ENCODE measurements around the gene SUPT3H. TPM values are rescaled to one million over a fixed set of nuclear protein-coding genes. Genes with fewer than 3 reads are reported as not detected.

SUPT3H gene
- total and polyA plus RNA-seq, 4 donors, result 0.85 to 4.8 (median 2.4) TPM

DNA sequence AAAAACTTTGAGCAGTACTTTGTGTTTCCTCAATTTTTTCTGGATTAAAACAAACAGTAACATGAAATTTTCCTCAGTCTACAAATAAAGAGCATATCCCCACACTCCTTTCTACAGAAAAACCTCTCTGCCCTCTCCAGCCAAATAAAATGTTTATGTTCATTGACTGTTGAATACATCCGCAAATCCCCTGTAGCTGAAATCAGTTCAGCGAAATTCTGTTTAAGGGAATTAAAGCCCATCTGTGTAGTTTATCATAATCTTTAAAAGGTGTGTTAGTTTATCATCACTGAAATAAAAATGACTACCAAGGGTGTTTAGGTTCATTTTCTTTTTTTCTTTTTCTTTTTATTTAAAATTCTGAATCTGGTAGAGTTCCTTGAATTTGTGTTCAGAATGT is 207.4 kb downstream of the SUPT3H start (continued):
- TF ChIP-seq NR2F2 (IDR thresholded peaks at IDR 0.05), result no peak

DNA sequence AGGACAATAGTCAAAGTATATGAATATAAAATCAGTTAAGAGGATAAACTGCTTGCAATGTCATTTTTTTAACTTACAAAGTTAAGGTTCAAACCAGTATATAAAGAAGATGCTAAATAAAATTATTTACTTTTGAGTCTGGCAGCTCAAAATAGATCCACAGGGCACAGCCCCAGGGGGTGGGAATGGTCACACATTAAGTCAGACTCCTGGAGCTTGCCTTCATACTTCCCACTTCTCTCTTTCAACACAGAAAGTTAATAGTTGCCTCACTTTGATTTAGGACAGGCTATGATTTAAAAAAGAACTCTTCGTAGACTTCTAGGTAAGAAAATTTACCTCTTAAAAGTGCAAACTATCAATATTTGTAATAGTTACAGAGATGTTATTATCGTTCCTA is 207.9 kb downstream of the SUPT3H start:
- no peak for TF ChIP-seq HNF4A (conservative IDR thresholded peaks at IDR 0.05)
- no peak for TF ChIP-seq RAD21 (IDR thresholded peaks at IDR 0.05)
- TF ChIP-seq FOXA1 (IDR thresholded peaks at IDR 0.05), result no peak
- TF ChIP-seq FOXA2 (IDR thresholded peaks at IDR 0.05), result no peak
- TF ChIP-seq, protein P1, sequence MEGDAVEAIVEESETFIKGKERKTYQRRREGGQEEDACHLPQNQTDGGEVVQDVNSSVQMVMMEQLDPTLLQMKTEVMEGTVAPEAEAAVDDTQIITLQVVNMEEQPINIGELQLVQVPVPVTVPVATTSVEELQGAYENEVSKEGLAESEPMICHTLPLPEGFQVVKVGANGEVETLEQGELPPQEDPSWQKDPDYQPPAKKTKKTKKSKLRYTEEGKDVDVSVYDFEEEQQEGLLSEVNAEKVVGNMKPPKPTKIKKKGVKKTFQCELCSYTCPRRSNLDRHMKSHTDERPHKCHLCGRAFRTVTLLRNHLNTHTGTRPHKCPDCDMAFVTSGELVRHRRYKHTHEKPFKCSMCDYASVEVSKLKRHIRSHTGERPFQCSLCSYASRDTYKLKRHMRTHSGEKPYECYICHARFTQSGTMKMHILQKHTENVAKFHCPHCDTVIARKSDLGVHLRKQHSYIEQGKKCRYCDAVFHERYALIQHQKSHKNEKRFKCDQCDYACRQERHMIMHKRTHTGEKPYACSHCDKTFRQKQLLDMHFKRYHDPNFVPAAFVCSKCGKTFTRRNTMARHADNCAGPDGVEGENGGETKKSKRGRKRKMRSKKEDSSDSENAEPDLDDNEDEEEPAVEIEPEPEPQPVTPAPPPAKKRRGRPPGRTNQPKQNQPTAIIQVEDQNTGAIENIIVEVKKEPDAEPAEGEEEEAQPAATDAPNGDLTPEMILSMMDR (IDR thresholded peaks at IDR 0.05; ENCODE audit: low read depth, low read length, missing input control), result no peak
- TF ChIP-seq YY1 (IDR thresholded peaks at IDR 0.05), result no peak
- TF ChIP-seq, protein P2, sequence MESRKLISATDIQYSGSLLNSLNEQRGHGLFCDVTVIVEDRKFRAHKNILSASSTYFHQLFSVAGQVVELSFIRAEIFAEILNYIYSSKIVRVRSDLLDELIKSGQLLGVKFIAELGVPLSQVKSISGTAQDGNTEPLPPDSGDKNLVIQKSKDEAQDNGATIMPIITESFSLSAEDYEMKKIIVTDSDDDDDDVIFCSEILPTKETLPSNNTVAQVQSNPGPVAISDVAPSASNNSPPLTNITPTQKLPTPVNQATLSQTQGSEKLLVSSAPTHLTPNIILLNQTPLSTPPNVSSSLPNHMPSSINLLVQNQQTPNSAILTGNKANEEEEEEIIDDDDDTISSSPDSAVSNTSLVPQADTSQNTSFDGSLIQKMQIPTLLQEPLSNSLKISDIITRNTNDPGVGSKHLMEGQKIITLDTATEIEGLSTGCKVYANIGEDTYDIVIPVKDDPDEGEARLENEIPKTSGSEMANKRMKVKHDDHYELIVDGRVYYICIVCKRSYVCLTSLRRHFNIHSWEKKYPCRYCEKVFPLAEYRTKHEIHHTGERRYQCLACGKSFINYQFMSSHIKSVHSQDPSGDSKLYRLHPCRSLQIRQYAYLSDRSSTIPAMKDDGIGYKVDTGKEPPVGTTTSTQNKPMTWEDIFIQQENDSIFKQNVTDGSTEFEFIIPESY (IDR thresholded peaks at IDR 0.05), result no peak
- TF ChIP-seq, protein P3, sequence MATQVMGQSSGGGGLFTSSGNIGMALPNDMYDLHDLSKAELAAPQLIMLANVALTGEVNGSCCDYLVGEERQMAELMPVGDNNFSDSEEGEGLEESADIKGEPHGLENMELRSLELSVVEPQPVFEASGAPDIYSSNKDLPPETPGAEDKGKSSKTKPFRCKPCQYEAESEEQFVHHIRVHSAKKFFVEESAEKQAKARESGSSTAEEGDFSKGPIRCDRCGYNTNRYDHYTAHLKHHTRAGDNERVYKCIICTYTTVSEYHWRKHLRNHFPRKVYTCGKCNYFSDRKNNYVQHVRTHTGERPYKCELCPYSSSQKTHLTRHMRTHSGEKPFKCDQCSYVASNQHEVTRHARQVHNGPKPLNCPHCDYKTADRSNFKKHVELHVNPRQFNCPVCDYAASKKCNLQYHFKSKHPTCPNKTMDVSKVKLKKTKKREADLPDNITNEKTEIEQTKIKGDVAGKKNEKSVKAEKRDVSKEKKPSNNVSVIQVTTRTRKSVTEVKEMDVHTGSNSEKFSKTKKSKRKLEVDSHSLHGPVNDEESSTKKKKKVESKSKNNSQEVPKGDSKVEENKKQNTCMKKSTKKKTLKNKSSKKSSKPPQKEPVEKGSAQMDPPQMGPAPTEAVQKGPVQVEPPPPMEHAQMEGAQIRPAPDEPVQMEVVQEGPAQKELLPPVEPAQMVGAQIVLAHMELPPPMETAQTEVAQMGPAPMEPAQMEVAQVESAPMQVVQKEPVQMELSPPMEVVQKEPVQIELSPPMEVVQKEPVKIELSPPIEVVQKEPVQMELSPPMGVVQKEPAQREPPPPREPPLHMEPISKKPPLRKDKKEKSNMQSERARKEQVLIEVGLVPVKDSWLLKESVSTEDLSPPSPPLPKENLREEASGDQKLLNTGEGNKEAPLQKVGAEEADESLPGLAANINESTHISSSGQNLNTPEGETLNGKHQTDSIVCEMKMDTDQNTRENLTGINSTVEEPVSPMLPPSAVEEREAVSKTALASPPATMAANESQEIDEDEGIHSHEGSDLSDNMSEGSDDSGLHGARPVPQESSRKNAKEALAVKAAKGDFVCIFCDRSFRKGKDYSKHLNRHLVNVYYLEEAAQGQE (IDR thresholded peaks at IDR 0.05), result no peak
- no peak for TF ChIP-seq NR2F2 (IDR thresholded peaks at IDR 0.05)
- TF ChIP-seq EGR1 (IDR thresholded peaks at IDR 0.05; ENCODE audit: low read depth in 2 of 2), result no peak
- TF ChIP-seq, protein P4, sequence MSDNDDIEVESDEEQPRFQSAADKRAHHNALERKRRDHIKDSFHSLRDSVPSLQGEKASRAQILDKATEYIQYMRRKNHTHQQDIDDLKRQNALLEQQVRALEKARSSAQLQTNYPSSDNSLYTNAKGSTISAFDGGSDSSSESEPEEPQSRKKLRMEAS (IDR thresholded peaks at IDR 0.05), result no peak
- Histone ChIP-seq H3K9me3 (ENCODE audit: control insufficient read depth in 4 of 4, low read length in 3 of 4) (no peaks in the 10 kb centered on the region), H3K4me3 (ENCODE audit: low read depth in 1 of 3, low read length in 3 of 3) (no peak overlapping the region), H3K27me3 (ENCODE audit: control insufficient read depth in 4 of 4, insufficient read depth in 4 of 4, low read length in 3 of 4) (no peaks in the 10 kb centered on the region), H3K4me1 (ENCODE audit: control insufficient read depth in 4 of 4, insufficient read depth in 4 of 4, low read length in 3 of 4) (no peaks in the 10 kb centered on the region), H3K9ac (ENCODE audit: low read depth in 1 of 2, low read length in 2 of 2) (no peak overlapping the region), H3K27ac (ENCODE audit: low read depth in 1 of 2, low read length in 2 of 2) (no peak overlapping the region), H3K36me3 (ENCODE audit: control insufficient read depth in 4 of 4, insufficient read depth in 3 of 4, low read depth in 1 of 4, low read length in 3 of 4) (no peaks in the 10 kb centered on the region)
- no peak for DNase-seq (ENCODE audit: low spot score)
- 84% methylated on average over 2 of the region's 2 CpGs for WGBS

DNA sequence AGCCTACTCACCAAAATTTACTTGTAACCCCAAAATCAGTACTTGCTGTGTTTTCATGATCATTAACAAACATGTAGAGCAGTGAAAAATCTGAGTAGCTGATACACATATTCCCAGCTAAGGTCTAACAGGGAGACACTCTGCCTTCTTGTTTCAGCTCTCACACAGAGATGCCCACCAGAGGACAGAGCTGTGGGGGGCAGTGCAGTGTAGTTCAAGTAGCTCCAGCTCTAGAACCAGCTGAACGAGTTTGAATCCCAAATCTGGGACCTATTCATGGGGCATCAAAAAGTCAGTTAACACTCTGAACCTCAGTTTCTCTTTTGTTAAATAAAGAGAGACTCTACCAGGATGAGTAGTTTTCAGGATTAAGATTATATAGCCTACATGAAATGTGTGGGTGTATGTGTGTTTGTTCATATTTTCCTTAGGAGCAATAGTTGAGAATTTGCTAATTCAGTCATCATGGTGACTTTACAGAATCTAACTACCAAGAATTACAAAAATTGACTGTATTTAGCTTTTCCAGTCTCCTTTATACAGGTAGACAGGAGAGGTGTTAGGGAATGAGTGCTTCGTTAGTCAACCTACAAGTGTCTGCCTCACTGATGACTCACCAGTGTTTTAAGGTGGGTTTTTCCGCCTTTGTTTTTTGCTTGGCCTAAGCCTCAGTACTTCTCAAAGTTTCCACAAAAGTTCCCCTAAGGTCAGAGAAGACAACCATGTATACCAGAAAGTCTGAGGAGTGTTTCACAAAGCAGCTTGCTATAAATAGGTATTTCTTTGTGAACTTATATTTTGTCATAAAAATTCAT is 213.6 kb downstream of the SUPT3H start:
- 94% methylated on average over 3 of the region's 3 CpGs for WGBS
- TF ChIP-seq, protein P3 (IDR thresholded peaks at IDR 0.05), result no peak
- TF ChIP-seq FOXA1 (IDR thresholded peaks at IDR 0.05) (no peak), FOXA2 (IDR thresholded peaks at IDR 0.05) (no peak), SP1 (IDR thresholded peaks at IDR 0.05) (no peak), HNF4G (IDR thresholded peaks at IDR 0.05) (no peak), YY1 (IDR thresholded peaks at IDR 0.05) (no peak), NR2F2 (IDR thresholded peaks at IDR 0.05) (no peak), JUND (IDR thresholded peaks at IDR 0.05) (no peak), RAD21 (IDR thresholded peaks at IDR 0.05) (no peak)
- TF ChIP-seq, protein P1 (IDR thresholded peaks at IDR 0.05; ENCODE audit: low read depth, low read length, missing input control), result no peak

More for the DNA sequence above, 213.6 kb downstream of the SUPT3H start:
- no peak for DNase-seq (ENCODE audit: low spot score)
- Histone ChIP-seq H3K4me1 (ENCODE audit: control insufficient read depth in 4 of 4, insufficient read depth in 4 of 4, low read length in 3 of 4) (no peaks in the 10 kb centered on the region), H3K27me3 (ENCODE audit: control insufficient read depth in 4 of 4, insufficient read depth in 4 of 4, low read length in 3 of 4) (no peaks in the 10 kb centered on the region), H3K27ac (ENCODE audit: low read depth in 1 of 2, low read length in 2 of 2) (no peak overlapping the region), H3K36me3 (ENCODE audit: control insufficient read depth in 4 of 4, insufficient read depth in 3 of 4, low read depth in 1 of 4, low read length in 3 of 4) (no peaks in the 10 kb centered on the region), H3K9me3 (ENCODE audit: control insufficient read depth in 4 of 4, low read length in 3 of 4) (no peaks in the 10 kb centered on the region), H3K9ac (ENCODE audit: low read depth in 1 of 2, low read length in 2 of 2) (no peak overlapping the region), H3K4me3 (ENCODE audit: low read depth in 1 of 3, low read length in 3 of 3) (no peak overlapping the region)
